ENCODE results near the gene SFSWAP. TPM values are rescaled to one million over a fixed set of nuclear protein-coding genes. Genes with fewer than 3 reads are reported as not detected.

Gene SFSWAP
- total RNA-seq, 1 experiment from 2014 or later = 48.1 TPM

DNA sequence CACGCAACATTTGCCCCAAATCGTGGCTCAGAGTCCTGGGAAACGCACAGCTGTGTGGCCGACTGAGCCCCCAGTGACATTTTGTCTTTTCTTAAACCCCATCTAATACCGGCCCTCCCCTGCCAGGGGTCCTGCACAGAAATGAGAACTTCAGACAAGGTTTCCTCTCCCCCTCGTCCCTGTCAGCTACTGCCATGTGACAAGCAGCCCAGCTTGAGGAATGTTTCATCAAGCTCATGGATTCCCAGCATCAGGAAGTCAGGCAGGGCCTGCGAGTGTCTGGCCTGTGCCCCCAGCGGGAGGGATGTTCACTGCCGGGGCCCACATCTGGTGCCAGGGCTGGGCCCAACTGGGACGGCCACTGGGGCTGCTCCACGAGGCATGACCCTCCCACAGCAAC, 133.2 kb downstream of the SFSWAP start:
- no peak for DNase-seq
- H4K5ac ChIP-seq (ENCODE audit: insufficient read length, low read depth, low read length) = no peak overlapping the region
- no peaks in the 10 kb centered on the region for H3K27me3 ChIP-seq (ENCODE audit: insufficient read depth, low read length)
- H2AK5ac ChIP-seq (ENCODE audit: insufficient read length, low read length) = no peak overlapping the region
- H3K4me1 ChIP-seq (ENCODE audit: insufficient read depth, low read length) = no peaks in the 10 kb centered on the region
- H2AFZ ChIP-seq (ENCODE audit: low read length) = no peak overlapping the region
- Mint-ChIP-seq H3K9me3 (no peaks in the 10 kb centered on the region), H3K4me1 (no peaks in the 10 kb centered on the region), H3K36me3 (ENCODE audit: insufficient read depth in 1 of 3, low read depth in 3 of 3) (peaks cover 12 to 37% (median 20%) of the 10 kb centered on the region in 3 experiments), H3K27me3 (ENCODE audit: low read depth) (no peaks in the 10 kb centered on the region), H3K4me3 (no peak overlapping the region), H3K27ac (peak overlapping the region in 1 of 3 experiments; percentile 39; a peak in 1 of 7 replicates)
- H2BK15ac ChIP-seq (ENCODE audit: low read depth, low read length) = no peak overlapping the region
- H3K23me2 ChIP-seq (ENCODE audit: insufficient read length, low read depth, low read length, poor library complexity, severe bottlenecking) = no peaks in the 10 kb centered on the region
- H3K14ac ChIP-seq (ENCODE audit: insufficient read depth, low read length) = no peak overlapping the region; the same call in 1 of the 2 replicates
- no peak overlapping the region for H3K27ac ChIP-seq (ENCODE audit: insufficient read length, low read depth, low read length)
- no peaks in the 10 kb centered on the region for H3K79me2 ChIP-seq (ENCODE audit: insufficient read depth, low read length)
- H2BK5ac ChIP-seq (ENCODE audit: insufficient read length, low read length) = no peak overlapping the region
- no peaks in the 10 kb centered on the region for H3K9me3 ChIP-seq (ENCODE audit: control insufficient read depth, low read depth, low read length)
- no peaks in the 10 kb centered on the region for H4K20me1 ChIP-seq (ENCODE audit: control insufficient read depth, insufficient read depth, insufficient read length)
- no peak overlapping the region for H3K4me2 ChIP-seq (ENCODE audit: insufficient read depth, insufficient read length, low read length)
- no peak overlapping the region for H3K18ac ChIP-seq (ENCODE audit: insufficient read length, low read depth, low read length)
- H4K91ac ChIP-seq (ENCODE audit: insufficient read length, low read depth, low read length) = no peak overlapping the region
- no peak overlapping the region for H2BK20ac ChIP-seq (ENCODE audit: low read depth, low read length, poor library complexity, severe bottlenecking)
- no peak overlapping the region for H3K4ac ChIP-seq (ENCODE audit: low read depth, low read length)
- no peak overlapping the region for H3T11ph ChIP-seq (ENCODE audit: low read length)
- no peak overlapping the region for H4K8ac ChIP-seq (replicated peaks; ENCODE audit: insufficient read length, low read depth, low read length)
- H3K23ac ChIP-seq (ENCODE audit: insufficient read length, low read depth, low read length) = no peak overlapping the region
- no CpG with 5 or more reads among the region's 11 CpGs for WGBS (ENCODE audit: extremely low coverage, insufficient read length, low lambda C conversion rate)
- H3K79me1 ChIP-seq (ENCODE audit: insufficient read depth, low read depth, low read length, poor library complexity, severe bottlenecking) = no peaks in the 10 kb centered on the region
- H2BK12ac ChIP-seq (ENCODE audit: insufficient read length, low read depth, low read length) = no peak overlapping the region
- no peak overlapping the region for H3K56ac ChIP-seq (ENCODE audit: insufficient read length, low read depth, low read length)
- no peak overlapping the region for H3K9ac ChIP-seq (ENCODE audit: extremely low read depth, insufficient read length, low read length)
- H2BK120ac ChIP-seq (ENCODE audit: low read depth, low read length, poor library complexity, severe bottlenecking) = no peak overlapping the region
- no peak for TF ChIP-seq CTCF (conservative IDR thresholded peaks at IDR 0.05)

Measured in H9 (cell line).